Loucy (cell line): ENCODE data around the gene PPP1R15A.

Source experiments
- CTCF ChIP-seq: fragments of 200-600 bp; sonication (generic); conservative IDR thresholded peaks from 2 replicates; pipeline ENCODE4 v1.5.1; 2014; ENCODE audit warnings: mild to moderate bottlenecking, antibody characterized with exemption, low read length
- EZH2phosphoT487 ChIP-seq: fragments of 200-600 bp; IDR thresholded peaks from 2 replicates; pipeline ENCODE4 v1.6.1; 2018; ENCODE audit warnings: antibody characterized with exemption, mild to moderate bottlenecking, moderate library complexity, borderline replicate concordance

GRCh38 chr19:48866692-48867091, 5.5 kb upstream of the PPP1R15A start:
- TF ChIP-seq CTCF: no peak
- no peak for TF ChIP-seq EZH2phosphoT487
